GM10266 (cell line): Measurements from ENCODE around the gene MYO1E.
"Not testable (repeated sequence)": the region's sequence is repeated elsewhere in the genome, so short reads cannot be mapped to it uniquely, and the experiment has no call there.

Experiments
- DNase-seq: peaks from one replicate; pipeline ENCODE4 v3.0.0; 2012; ENCODE audit errors: extremely low spot score
- CTCF ChIP-seq: IDR thresholded peaks from 2 replicates; pipeline ENCODE4 v1.5.1; 2012; ENCODE audit warnings: mild to moderate bottlenecking, low read depth; ENCODE audit not compliant: control insufficient read depth, insufficient read depth; ENCODE audit errors: missing control alignments

The MYO1E gene

DNA sequence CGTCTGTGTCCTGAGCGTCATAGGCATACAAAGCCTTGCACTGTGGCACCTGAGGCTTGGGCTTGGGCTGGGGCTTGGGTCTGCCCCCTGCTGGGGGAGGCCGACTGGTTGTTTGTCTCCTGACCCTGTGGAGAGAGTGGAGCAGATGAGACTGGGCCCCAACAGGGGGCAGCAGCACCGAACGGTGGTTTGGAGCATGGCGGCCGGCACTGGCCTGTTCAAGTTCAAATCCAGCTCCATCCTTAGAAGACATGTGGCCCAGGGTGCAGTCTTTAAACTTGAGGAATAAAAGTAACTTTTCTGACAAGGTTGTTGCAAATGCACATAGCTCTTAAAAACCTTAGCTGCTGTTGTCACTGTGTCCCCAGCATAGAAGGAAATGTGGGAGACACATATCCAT, 234.4 kb downstream of the MYO1E start:
- DNase-seq: peak; percentile 55
- TF ChIP-seq CTCF: peak; percentile 69

DNA sequence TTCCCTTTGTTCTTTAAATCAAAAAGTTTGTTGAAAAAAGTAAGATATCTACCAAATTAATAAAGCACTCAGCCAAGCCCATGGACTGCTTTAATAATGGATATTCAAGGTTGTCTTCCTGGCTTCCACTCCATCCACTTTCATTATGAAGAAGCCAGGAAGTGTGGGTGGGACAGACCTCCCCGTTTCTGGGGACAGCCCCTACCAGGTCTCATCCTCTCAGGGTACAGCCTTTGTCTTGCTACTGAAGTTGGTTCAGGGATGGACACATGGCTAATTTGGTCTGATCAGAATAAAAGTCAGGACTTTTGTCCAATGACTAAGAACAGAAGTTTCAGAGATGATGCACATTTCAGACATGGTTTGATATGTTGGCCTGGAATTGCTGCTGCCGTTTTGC, 235.1 kb downstream of the MYO1E start:
- TF ChIP-seq CTCF: no peak

GRCh38 chr15:59133929-59134427, 238.7 kb downstream of the MYO1E start:
- no peak for TF ChIP-seq CTCF

More for the DNA sequence above, 235.1 kb downstream of the MYO1E start:
- DNase-seq: peak; percentile 24

GRCh38 chr15:59131969-59132562, 240.6 kb downstream of the MYO1E start:
- TF ChIP-seq CTCF: no peak
- DNase-seq: no peak

More at GRCh38 chr15:59133929-59134427, 238.7 kb downstream of the MYO1E start:
- no peak for DNase-seq

- DNase-seq: no peak
- TF ChIP-seq CTCF: no peak
These were observed 241.2 kb downstream of the MYO1E start for GRCh38 chr15:59131456-59131855.

- not testable (repeated sequence) for DNase-seq
These were observed 245.4 kb downstream of the MYO1E start for GRCh38 chr15:59127255-59127654.

DNA sequence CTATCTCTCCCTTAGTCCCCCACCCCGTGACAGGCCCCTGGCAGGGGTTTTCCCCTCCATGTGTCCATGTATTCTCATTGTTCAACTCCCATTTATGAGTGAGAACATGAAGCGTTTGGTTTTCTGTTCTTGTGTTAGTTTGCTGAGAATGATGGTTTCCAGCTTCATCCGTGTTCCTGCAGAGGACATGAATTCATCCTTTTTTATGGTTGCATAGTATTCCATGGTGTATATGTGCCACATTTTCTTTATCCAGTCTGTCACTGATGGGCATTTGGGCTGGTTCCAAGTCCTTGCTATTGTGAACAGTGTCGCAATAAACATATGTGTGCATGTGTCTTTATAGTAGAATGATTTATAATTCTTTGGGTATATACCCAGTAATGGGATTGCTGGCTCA, 247.0 kb downstream of the MYO1E start:
- DNase-seq: not testable (repeated sequence)

GRCh38 chr15:59124261-59124660, 248.4 kb downstream of the MYO1E start:
- no peak for DNase-seq
- TF ChIP-seq CTCF: no peak
